Neutrophil (primary cell): ENCODE results near the gene ARCN1.

Experiments used
- H3K27ac ChIP-seq: fragments of 200-600 bp; sonication (generic); 2 replicates; pipeline ENCODE4 v1.5.1; 2016; ENCODE audit warnings: mild to moderate bottlenecking, moderate library complexity
- H3K27me3 ChIP-seq: fragments of 200-600 bp; sonication (generic); 2 replicates; pipeline ENCODE4 v1.6.0; 2016; ENCODE audit warnings: mild to moderate bottlenecking
- H3K36me3 ChIP-seq: fragments of 200-600 bp; sonication (generic); 2 replicates; pipeline ENCODE4 v1.5.1; 2017
- H3K4me1 ChIP-seq, 2 experiments: fragments of 200-600 bp in 1 of 2; sonication (generic) in 1 of 2; 1 replicate in 1 of 2; 2 replicates in 1 of 2; pipeline versions ENCODE4 v1.5.1 to v1.6.1; 2013 to 2016; ENCODE audit warnings: low read depth in 1 of 2, low read length in 1 of 2, mild to moderate bottlenecking in 1 of 2, moderate library complexity in 1 of 2; ENCODE audit not compliant: control insufficient read depth in 1 of 2, insufficient read depth in 1 of 2
- H3K4me3 ChIP-seq, 2 experiments: fragments of 200-600 bp in 1 of 2; sonication (generic) in 1 of 2; 1 replicate in 1 of 2; 2 replicates in 1 of 2; pipeline ENCODE4 v1.5.1; 2013 to 2016; ENCODE audit warnings: low read depth in 1 of 2, low read length in 1 of 2, mild to moderate bottlenecking in 1 of 2, moderate library complexity in 1 of 2
- H3K9me3 ChIP-seq: fragments of 200-600 bp; sonication (generic); 2 replicates; pipeline ENCODE4 v1.5.1; 2016
- CTCF ChIP-seq: fragments of 200-600 bp; sonication (generic); IDR thresholded peaks from 2 replicates; pipeline ENCODE4 v1.5.1; 2016; ENCODE audit warnings: antibody characterized with exemption

ARCN1 gene

GRCh38 chr11:118628031-118628430 lies 55.8 kb downstream of the ARCN1 start:
- Histone ChIP-seq H3K4me3 (no peak overlapping the region), H3K9me3 (no peaks in the 10 kb centered on the region), H3K27ac (no peak overlapping the region), H3K27me3 (peaks cover 5% of the 10 kb centered on the region), H3K36me3 (no peaks in the 10 kb centered on the region), H3K4me1 (peaks cover 0 to 3% of the 10 kb centered on the region in 2 experiments)
- TF ChIP-seq CTCF: no peak

GRCh38 chr11:118628432-118628831 lies 56.2 kb downstream of the ARCN1 start:
- TF ChIP-seq CTCF: no peak
- Histone ChIP-seq H3K27me3 (peaks cover under 1% of the 10 kb centered on the region), H3K36me3 (no peaks in the 10 kb centered on the region), H3K9me3 (no peaks in the 10 kb centered on the region), H3K27ac (no peak overlapping the region), H3K4me3 (no peak overlapping the region), H3K4me1 (peaks cover 0 to 3% of the 10 kb centered on the region in 2 experiments)

GRCh38 chr11:118628861-118629549 lies 56.8 kb downstream of the ARCN1 start:
- Histone ChIP-seq H3K27me3 (no peaks in the 10 kb centered on the region), H3K4me3 (no peak overlapping the region), H3K27ac (no peak overlapping the region), H3K36me3 (no peaks in the 10 kb centered on the region), H3K4me1 (peaks cover 0 to 3% of the 10 kb centered on the region in 2 experiments), H3K9me3 (no peaks in the 10 kb centered on the region)
- no peak for TF ChIP-seq CTCF

GRCh38 chr11:118629761-118630661 lies 57.8 kb downstream of the ARCN1 start:
- Histone ChIP-seq H3K27ac (no peak overlapping the region), H3K9me3 (no peaks in the 10 kb centered on the region), H3K4me1 (peaks cover 0 to 3% of the 10 kb centered on the region in 2 experiments), H3K4me3 (no peak overlapping the region), H3K36me3 (no peaks in the 10 kb centered on the region), H3K27me3 (peaks cover 7% of the 10 kb centered on the region)
- TF ChIP-seq CTCF: no peak

- H3K36me3 ChIP-seq: no peaks in the 10 kb centered on the region
- H3K9me3 ChIP-seq: no peaks in the 10 kb centered on the region
- H3K27me3 ChIP-seq: peaks cover 16% of the 10 kb centered on the region
- no peak overlapping the region for H3K4me3 ChIP-seq
- TF ChIP-seq CTCF: no peak
- H3K4me1 ChIP-seq: peaks cover 0 to 3% of the 10 kb centered on the region in 2 experiments
- H3K27ac ChIP-seq: no peak overlapping the region
These were observed 59.1 kb downstream of the ARCN1 start for GRCh38 chr11:118631142-118631909.
